B cell (primary cell): Measurements from ENCODE around the gene SGCD. TPM values are rescaled to one million over a fixed set of nuclear protein-coding genes. Genes with fewer than 3 reads are reported as not detected.

Experiments used
- ATAC-seq: fragments of 200-7000 bp; cut with Tn5 transposase; one replicate; pipeline ENCODE4 v1.10.0; 2021; ENCODE audit warnings: low read depth, mild to moderate bottlenecking, moderate number of reproducible peaks, moderate library complexity
- CTCF ChIA-PET: fragments of 350-600 bp; sonication (Branson Sonifier 250); formaldehyde crosslinking; loops from one replicate; lab custom pipeline; 2021; ENCODE audit warnings: antibody characterized with exemption, inconsistent platforms; lab: Charles Lee
- POLR2A ChIA-PET: fragments of 350-600 bp; sonication (Branson Sonifier 250); formaldehyde crosslinking; loops from one replicate; lab custom pipeline; 2021; ENCODE audit warnings: antibody characterized with exemption; lab: Charles Lee
- DNase-seq: peaks from one replicate; pipeline ENCODE4 v3.0.0; 2013
- H2AFZ ChIP-seq: 2 replicates; pipeline ENCODE4 v1.6.1; 2012; ENCODE audit warnings: mild to moderate bottlenecking, low read depth, low read length; ENCODE audit not compliant: insufficient read depth, poor library complexity, severe bottlenecking
- H3K27ac ChIP-seq, 2 donors: 1 replicate in 1 of 2; 2 replicates in 1 of 2; pipeline ENCODE4 v1.5.1; 2012 to 2013; ENCODE audit warnings: low read length in 2 of 2, mild to moderate bottlenecking in 2 of 2, moderate library complexity in 1 of 2
- H3K27me3 ChIP-seq, 4 experiments: fragments of 200-600 bp in 1 of 4; sonication (generic) in 1 of 4; replicated peaks in 1 of 4; 1 replicate in 2 of 4; 2 replicates in 2 of 4; pipeline versions ENCODE4 v1.6.1 to v1.7.0; 2013 to 2016; ENCODE audit warnings: low read length in 3 of 4, mild to moderate bottlenecking in 2 of 4, mixed read lengths in 1 of 4, moderate library complexity in 1 of 4; ENCODE audit not compliant: insufficient read depth in 4 of 4, control insufficient read depth in 3 of 4; ENCODE audit errors: control extremely low read depth in 1 of 4
- H3K36me3 ChIP-seq, 2 experiments: replicated peaks in 1 of 2; 1 replicate in 1 of 2; 2 replicates in 1 of 2; pipeline versions ENCODE4 v1.6.1 to v1.7.1; 2013; ENCODE audit warnings: low read length in 1 of 2; ENCODE audit not compliant: insufficient read depth in 2 of 2, control insufficient read depth in 1 of 2; ENCODE audit errors: control extremely low read depth in 1 of 2, extremely low read depth in 1 of 2
- H3K4me1 ChIP-seq, 2 donors: fragments of 200-600 bp in 1 of 2; sonication (generic) in 1 of 2; 1 replicate in 1 of 2; 2 replicates in 1 of 2; pipeline versions ENCODE4 v1.5.1 to v1.6.1; 2013 to 2017; ENCODE audit warnings: low read length in 2 of 2; ENCODE audit not compliant: control insufficient read depth in 2 of 2, insufficient read depth in 2 of 2
- H3K4me2 ChIP-seq: replicated peaks from 2 replicates; pipeline ENCODE3; 2012; ENCODE audit warnings: mild to moderate bottlenecking, low read depth, low read length; ENCODE audit not compliant: poor library complexity, severe bottlenecking
- H3K4me3 ChIP-seq, 5 experiments: fragments of 200-600 bp in 1 of 5; sonication (generic) in 1 of 5; 1 replicate in 3 of 5; 2 replicates in 2 of 5; pipeline versions ENCODE4 v1.5.1 to v1.7.0; 2011 to 2016; ENCODE audit warnings: low read length in 4 of 5, mild to moderate bottlenecking in 4 of 5, low read depth in 2 of 5, control low read depth in 1 of 5, moderate library complexity in 1 of 5; ENCODE audit not compliant: insufficient read depth in 1 of 5; ENCODE audit errors: control extremely low read depth in 1 of 5, extremely low read depth in 1 of 5
- H3K79me2 ChIP-seq: fragments of 200-600 bp; sonication (generic); one replicate; pipeline ENCODE4 v1.6.0; 2016; ENCODE audit warnings: low read length; ENCODE audit not compliant: control insufficient read depth, insufficient read depth
- H3K9ac ChIP-seq: fragments of 200-600 bp; sonication (generic); 2 replicates; pipeline ENCODE4 v1.6.1; 2017; ENCODE audit warnings: mild to moderate bottlenecking, low read length, moderate library complexity
- H3K9me3 ChIP-seq, 3 donors: one replicate each; pipeline versions ENCODE4 v1.6.1 to v1.7.1; 2013; ENCODE audit warnings: low read length in 2 of 3; ENCODE audit not compliant: control insufficient read depth in 2 of 3, insufficient read depth in 1 of 3; ENCODE audit errors: control extremely low read depth in 1 of 3
- H4K20me1 ChIP-seq: 2 replicates; pipeline ENCODE4 v1.6.0; 2012; ENCODE audit warnings: mild to moderate bottlenecking, low read length; ENCODE audit not compliant: insufficient read depth, control insufficient read depth, poor library complexity, severe bottlenecking
- H3K27ac Mint-ChIP-seq: one replicate; pipeline ENCODE4 v1.8.0; 2021; ENCODE audit warnings: mixed read lengths
- H3K27me3 Mint-ChIP-seq: one replicate; pipeline ENCODE4 v1.8.0; 2021; ENCODE audit warnings: mixed read lengths
- H3K4me1 Mint-ChIP-seq: one replicate; pipeline ENCODE4 v1.8.0; 2021; ENCODE audit warnings: mixed read lengths
- H3K4me3 Mint-ChIP-seq: one replicate; pipeline ENCODE4 v1.8.0; 2021; ENCODE audit warnings: mixed read lengths
- H3K9me3 Mint-ChIP-seq: one replicate; pipeline ENCODE4 v1.8.0; 2022; ENCODE audit warnings: mixed read lengths; ENCODE audit not compliant: insufficient read depth
- EZH2 ChIP-seq: IDR thresholded peaks from 2 replicates; pipeline ENCODE4 v1.6.1; 2012; ENCODE audit warnings: borderline replicate concordance, low read depth, mild to moderate bottlenecking, moderate library complexity, low read length; ENCODE audit not compliant: insufficient read depth, poor library complexity, severe bottlenecking
- WGBS: methylation state at CpG from one replicate; pipeline ENCODE4 v1.1.5; 2013; ENCODE audit warnings: missing lambda C conversion rate; ENCODE audit not compliant: insufficient coverage; 5-methylcytosine and 5-hydroxymethylcytosine counted together
- intact Hi-C: fragments of 100-400 bp; cut with micrococcal nuclease; formaldehyde crosslinking; loops from one replicate; pipeline ENCODE4 v1.10.0; 2022
- polyA plus RNA-seq: library from polyadenylated mRNA; depleted of rRNA; stranded (reverse); fragments of >200 nt; gene quantifications from 2 replicates; pipeline ENCODE4 v1.2.3, GENCODE V29; 2012
- total RNA-seq, 2 donors: library from RNA; stranded (reverse); fragments of 120-200 nt in 1 of 2; gene quantifications; 1 replicate in 1 of 2; 2 replicates in 1 of 2; pipeline versions ENCODE4 v1.2.3 to v1.2.4, GENCODE V29; 2013 to 2022
- TF ChIP-seq, protein P1 (sequence below): fragments of 200-600 bp; IDR thresholded peaks from one replicate; pipeline ENCODE4 v1.8.0; 2022; ENCODE audit warnings: antibody characterized with exemption, mild to moderate bottlenecking

SGCD gene
- total and polyA plus RNA-seq, 2 donors (not counting 1 experiment from before 2014, with no cell fraction given), result not detected

DNA sequence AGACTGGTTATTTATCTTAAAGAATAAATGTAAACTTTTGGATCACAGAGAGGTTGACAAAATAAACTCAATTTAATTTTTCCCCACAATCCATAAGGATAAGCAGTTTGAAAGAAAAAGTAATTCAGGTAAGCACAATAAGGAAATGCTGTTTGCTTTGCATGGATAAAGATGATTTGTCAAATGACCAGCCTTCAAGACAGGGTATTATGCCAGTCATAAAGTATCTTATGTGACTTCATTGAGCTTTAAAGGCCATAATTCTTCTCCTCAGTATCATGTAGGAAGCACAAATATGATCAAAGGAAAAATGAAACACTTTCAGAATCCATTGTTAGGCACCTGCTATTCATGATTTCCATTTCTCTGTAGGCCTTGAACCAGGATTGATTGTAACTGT lies 342.5 kb downstream of the SGCD start:
- Mint-ChIP-seq H3K27me3 (peaks cover 8% of the 10 kb centered on the region), H3K4me3 (no peak overlapping the region), H3K9me3 (no peaks in the 10 kb centered on the region), H3K4me1 (no peaks in the 10 kb centered on the region), H3K27ac (no peak overlapping the region)
- Histone ChIP-seq H3K4me3 (no peak overlapping the region), H3K79me2 (no peaks in the 10 kb centered on the region), H3K27ac (no peak overlapping the region), H4K20me1 (no peaks in the 10 kb centered on the region), H3K36me3 (no peaks in the 10 kb centered on the region), H3K9me3 (no peaks in the 10 kb centered on the region), H3K4me2 (no peak overlapping the region), H3K27me3 (peaks cover 0 to 3% (median 0%) of the 10 kb centered on the region in 4 experiments), H2AFZ (no peak overlapping the region), H3K9ac (no peak overlapping the region), H3K4me1 (no peaks in the 10 kb centered on the region)
- ATAC-seq (no peak), DNase-seq (no peak)
- ChIA-PET CTCF (no interaction called here), POLR2A (no interaction called here)
- TF ChIP-seq EZH2, result no peak
- TF ChIP-seq, protein P1, sequence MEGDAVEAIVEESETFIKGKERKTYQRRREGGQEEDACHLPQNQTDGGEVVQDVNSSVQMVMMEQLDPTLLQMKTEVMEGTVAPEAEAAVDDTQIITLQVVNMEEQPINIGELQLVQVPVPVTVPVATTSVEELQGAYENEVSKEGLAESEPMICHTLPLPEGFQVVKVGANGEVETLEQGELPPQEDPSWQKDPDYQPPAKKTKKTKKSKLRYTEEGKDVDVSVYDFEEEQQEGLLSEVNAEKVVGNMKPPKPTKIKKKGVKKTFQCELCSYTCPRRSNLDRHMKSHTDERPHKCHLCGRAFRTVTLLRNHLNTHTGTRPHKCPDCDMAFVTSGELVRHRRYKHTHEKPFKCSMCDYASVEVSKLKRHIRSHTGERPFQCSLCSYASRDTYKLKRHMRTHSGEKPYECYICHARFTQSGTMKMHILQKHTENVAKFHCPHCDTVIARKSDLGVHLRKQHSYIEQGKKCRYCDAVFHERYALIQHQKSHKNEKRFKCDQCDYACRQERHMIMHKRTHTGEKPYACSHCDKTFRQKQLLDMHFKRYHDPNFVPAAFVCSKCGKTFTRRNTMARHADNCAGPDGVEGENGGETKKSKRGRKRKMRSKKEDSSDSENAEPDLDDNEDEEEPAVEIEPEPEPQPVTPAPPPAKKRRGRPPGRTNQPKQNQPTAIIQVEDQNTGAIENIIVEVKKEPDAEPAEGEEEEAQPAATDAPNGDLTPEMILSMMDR, result no peak
- intact Hi-C loops, result no loop called here

DNA sequence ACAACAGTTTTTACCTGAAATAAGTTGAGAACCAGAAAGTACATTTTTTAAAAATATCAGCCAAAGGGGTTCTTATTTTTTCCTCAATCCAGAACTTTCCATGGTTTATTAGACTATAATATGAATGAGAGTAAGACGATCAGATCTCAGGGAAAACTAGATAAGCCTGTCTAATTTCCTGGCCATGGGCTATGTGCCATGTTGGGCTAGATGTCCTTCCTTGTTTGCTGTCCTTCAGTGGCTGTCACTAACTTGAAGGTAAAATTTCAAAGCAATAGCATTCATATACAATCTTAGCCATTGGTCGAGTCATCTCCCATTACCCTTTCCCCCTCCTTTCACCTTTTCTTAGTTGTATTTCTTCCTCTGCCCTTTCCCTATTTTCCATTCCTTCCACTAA lies 343.7 kb downstream of the SGCD start:
- Histone ChIP-seq H3K27me3 (peaks cover 0 to 3% (median 0%) of the 10 kb centered on the region in 4 experiments), H3K36me3 (no peaks in the 10 kb centered on the region), H3K4me2 (no peak overlapping the region), H2AFZ (no peak overlapping the region), H4K20me1 (no peaks in the 10 kb centered on the region), H3K79me2 (no peaks in the 10 kb centered on the region), H3K27ac (no peak overlapping the region), H3K9ac (no peak overlapping the region), H3K4me1 (no peaks in the 10 kb centered on the region), H3K4me3 (no peak overlapping the region), H3K9me3 (no peaks in the 10 kb centered on the region)
- 68% methylated on average over 2 of the region's 2 CpGs for WGBS
- Mint-ChIP-seq H3K4me1 (no peaks in the 10 kb centered on the region), H3K27ac (no peak overlapping the region), H3K4me3 (no peak overlapping the region), H3K27me3 (peaks cover 10% of the 10 kb centered on the region), H3K9me3 (no peaks in the 10 kb centered on the region)
- intact Hi-C loops, result no loop called here
- TF ChIP-seq EZH2, result no peak
- TF ChIP-seq, protein P1, result no peak
- ChIA-PET POLR2A (no interaction called here), CTCF (no interaction called here)
- no peak for DNase-seq
- ATAC-seq, result no peak
